ENCODE results near the gene SCRT2. TPM values are rescaled to one million over a fixed set of nuclear protein-coding genes. Genes with fewer than 3 reads are reported as not detected.

SCRT2 gene
- total RNA-seq, 1 donor from 2014 or later, result not detected

GRCh38 chr20:664576-664975, 11.0 kb downstream of the SCRT2 start:
- DNase-seq (ENCODE audit: low read depth) (no peak), FAIRE-seq (no peak)
- H3K36me3 ChIP-seq (ENCODE audit: control insufficient read depth, insufficient read depth, low read length), result no peaks in the 10 kb centered on the region
- peaks cover 29% of the 10 kb centered on the region for H3K27me3 ChIP-seq (ENCODE audit: control insufficient read depth, insufficient read depth, low read length)
- TF ChIP-seq CTCF (IDR thresholded peaks at IDR 0.05; ENCODE audit: insufficient read depth, low read length, severe bottlenecking), result no peak
- H3K4me3 ChIP-seq (ENCODE audit: low read depth, low read length), result no peak overlapping the region

GRCh38 chr20:664151-664550, 11.5 kb downstream of the SCRT2 start:
- H3K27me3 ChIP-seq (ENCODE audit: control insufficient read depth, insufficient read depth, low read length), result peaks cover 31% of the 10 kb centered on the region
- no peak for FAIRE-seq

GRCh38 chr20:663315-664090, 12.1 kb downstream of the SCRT2 start:
- peaks cover 31% of the 10 kb centered on the region for H3K27me3 ChIP-seq (ENCODE audit: control insufficient read depth, insufficient read depth, low read length)
- H3K4me3 ChIP-seq (ENCODE audit: low read depth, low read length), result no peak overlapping the region
- TF ChIP-seq CTCF (IDR thresholded peaks at IDR 0.05; ENCODE audit: insufficient read depth, low read length, severe bottlenecking), result no peak
- H3K36me3 ChIP-seq (ENCODE audit: control insufficient read depth, insufficient read depth, low read length), result no peaks in the 10 kb centered on the region
- FAIRE-seq, result no peak
- DNase-seq (ENCODE audit: low read depth), result no peak

More at GRCh38 chr20:664151-664550, 11.5 kb downstream of the SCRT2 start:
- Histone ChIP-seq H3K36me3 (ENCODE audit: control insufficient read depth, insufficient read depth, low read length) (no peaks in the 10 kb centered on the region), H3K4me3 (ENCODE audit: low read depth, low read length) (no peak overlapping the region)
- DNase-seq (ENCODE audit: low read depth), result no peak
- TF ChIP-seq CTCF (IDR thresholded peaks at IDR 0.05; ENCODE audit: insufficient read depth, low read length, severe bottlenecking), result no peak

- TF ChIP-seq CTCF (IDR thresholded peaks at IDR 0.05; ENCODE audit: insufficient read depth, low read length, severe bottlenecking), result no peak
- Histone ChIP-seq H3K4me3 (ENCODE audit: low read depth, low read length) (peak overlapping the region; percentile 17), H3K27me3 (ENCODE audit: control insufficient read depth, insufficient read depth, low read length) (peaks cover 29% of the 10 kb centered on the region), H3K36me3 (ENCODE audit: control insufficient read depth, insufficient read depth, low read length) (no peaks in the 10 kb centered on the region)
- FAIRE-seq (no peak), DNase-seq (ENCODE audit: low read depth) (no peak)
Observed at GRCh38 chr20:662277-663192, 13.1 kb downstream of the SCRT2 start.

- peak; percentile 7 for TF ChIP-seq CTCF (IDR thresholded peaks at IDR 0.05; ENCODE audit: insufficient read depth, low read length, severe bottlenecking)
- peak overlapping the region; percentile 17 for H3K4me3 ChIP-seq (ENCODE audit: low read depth, low read length)
- DNase-seq (ENCODE audit: low read depth), result peak; percentile 25
Observed at GRCh38 chr20:661474-662270, 13.9 kb downstream of the SCRT2 start.

More at GRCh38 chr20:661474-662270, 13.9 kb downstream of the SCRT2 start:
- no peaks in the 10 kb centered on the region for H3K36me3 ChIP-seq (ENCODE audit: control insufficient read depth, insufficient read depth, low read length)
- no peak for FAIRE-seq
- H3K27me3 ChIP-seq (ENCODE audit: control insufficient read depth, insufficient read depth, low read length), result peaks cover 29% of the 10 kb centered on the region
